NCI-H2081 treated with DMSO at 0.1 percent for 48 hours (cell line): Measurements from ENCODE around the gene SYNM.

Experiments used
- DNase-seq: peaks from one replicate; lab custom pipeline; 2025; lab: John Stamatoyannopoulos, UW

The SYNM gene

GRCh38 chr15:99122831-99123712, 18.2 kb downstream of the SYNM start:
- no peak for DNase-seq

- peak; percentile 50 for DNase-seq
Measured at GRCh38 chr15:99123713-99124451, 19.0 kb downstream of the SYNM start.

GRCh38 chr15:99124641-99125040, 19.8 kb downstream of the SYNM start:
- DNase-seq = no peak

GRCh38 chr15:99125061-99125891, 20.4 kb downstream of the SYNM start:
- DNase-seq = no peak

- DNase-seq = no peak
Measured at GRCh38 chr15:99126131-99126588, 21.3 kb downstream of the SYNM start.

GRCh38 chr15:99126930-99127329, 22.1 kb downstream of the SYNM start:
- no peak for DNase-seq

- DNase-seq = no peak
Measured at GRCh38 chr15:99127773-99128172, 22.9 kb downstream of the SYNM start.

GRCh38 chr15:99128411-99128810, 23.5 kb downstream of the SYNM start:
- DNase-seq = no peak

- no peak for DNase-seq
Measured at GRCh38 chr15:99129644-99130043, 24.8 kb downstream of the SYNM start.

GRCh38 chr15:99130314-99130713, 25.4 kb downstream of the SYNM start:
- no peak for DNase-seq

- no peak for DNase-seq
Measured at GRCh38 chr15:99130765-99131440, 26.0 kb downstream of the SYNM start.

GRCh38 chr15:99131441-99132023, 26.7 kb downstream of the SYNM start:
- DNase-seq = no peak

GRCh38 chr15:99132122-99132521, 27.2 kb downstream of the SYNM start:
- DNase-seq = no peak

GRCh38 chr15:99132634-99133287, 27.9 kb downstream of the SYNM start:
- no peak for DNase-seq

- no peak for DNase-seq
Measured at GRCh38 chr15:99134317-99134821, 29.5 kb downstream of the SYNM start.

GRCh38 chr15:99135194-99135593, 30.3 kb downstream of the SYNM start:
- no peak for DNase-seq

GRCh38 chr15:99137111-99137546, 32.2 kb downstream of the SYNM start:
- DNase-seq = peak; percentile 93

- no peak for DNase-seq
Measured at GRCh38 chr15:99137877-99138276, 33.0 kb downstream of the SYNM start.

GRCh38 chr15:99138491-99138982, 33.7 kb downstream of the SYNM start:
- DNase-seq = no peak

GRCh38 chr15:99139276-99139675, 34.4 kb downstream of the SYNM start:
- no peak for DNase-seq
